Adrenal gland (tissue), 5 donors: ENCODE data around the gene GPC5.

Experiments
- CTCF ChIP-seq, 6 experiments: fragments of 450-650 bp in 4 of 6; fragments of 200-600 bp in 2 of 6; sonication (generic) in 1 of 6; IDR thresholded peaks; 1 replicate in 5 of 6; 2 replicates in 1 of 6; pipeline versions ENCODE4 v1.5.1 to v1.8.0; 2016 to 2021; ENCODE audit warnings: antibody characterized with exemption in 6 of 6, mild to moderate bottlenecking in 2 of 6, moderate library complexity in 1 of 6
- POLR2A ChIP-seq, 2 donors: fragments of 450-650 bp; IDR thresholded peaks; one replicate each; pipeline ENCODE4 v1.6.1; 2017; ENCODE audit warnings: antibody characterized with exemption in 2 of 2, mild to moderate bottlenecking in 2 of 2, moderate library complexity in 1 of 2
- donor health status: DM: no; HTN: no; CAD: no.

- TF ChIP-seq CTCF (IDR thresholded peaks at IDR 0.05) (no peak), POLR2A (IDR thresholded peaks at IDR 0.05) (no peak)
Measured at GRCh38 chr13:92387245-92387644, 988.8 kb downstream of the GPC5 start.
